Midbrain (tissue), 1 donor: ENCODE data around the gene LDLRAP1.
A peak's percentile ranks its signal among the peaks of the same experiment; 100 is the strongest.
"Not testable (repeated sequence)": the region's sequence is repeated elsewhere in the genome, so short reads cannot be mapped to it uniquely, and the experiment has no call there.

Experiments
- DNase-seq: peaks from one replicate; lab custom pipeline; 2025; lab: John Stamatoyannopoulos, UW

The LDLRAP1 gene

DNA sequence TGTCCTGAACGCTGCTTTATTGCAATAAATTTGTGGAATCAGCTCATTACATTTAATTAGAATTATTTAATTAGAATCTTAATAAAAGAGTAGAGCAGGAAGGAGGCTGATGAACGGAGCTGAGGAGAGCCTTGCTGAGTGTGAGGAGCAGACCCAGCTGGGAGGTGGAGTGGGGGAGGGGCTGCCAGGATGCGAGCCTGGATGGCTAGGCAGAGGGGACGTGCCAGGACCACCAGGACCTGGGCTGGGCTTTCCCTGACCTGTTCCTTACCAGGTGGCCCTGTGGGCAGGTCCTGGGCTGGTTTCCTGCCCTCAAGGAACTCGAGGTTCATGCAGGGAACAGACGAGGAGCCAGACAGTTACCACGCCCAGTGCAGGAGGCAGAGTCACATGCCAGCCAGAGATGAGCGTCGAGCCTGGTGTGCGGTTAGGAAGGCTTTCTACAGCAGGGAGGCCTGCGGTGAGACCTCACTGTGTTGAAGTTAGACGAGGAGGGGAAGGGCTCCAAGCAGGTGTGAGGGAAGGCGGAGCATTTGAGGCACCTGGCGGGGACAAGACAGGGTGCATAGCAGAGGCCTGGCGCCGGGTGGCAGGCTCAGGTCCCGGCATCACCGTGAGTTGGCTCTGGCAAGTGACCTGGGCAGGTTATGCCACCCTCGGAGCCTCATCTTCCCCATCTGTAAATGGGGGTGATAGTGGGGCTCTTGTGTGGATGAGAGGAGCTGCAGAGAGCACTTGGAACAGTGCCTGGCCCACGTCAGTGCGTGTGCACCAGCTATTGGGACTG, 33.9 kb downstream of the LDLRAP1 start:
- no peak for DNase-seq

DNA sequence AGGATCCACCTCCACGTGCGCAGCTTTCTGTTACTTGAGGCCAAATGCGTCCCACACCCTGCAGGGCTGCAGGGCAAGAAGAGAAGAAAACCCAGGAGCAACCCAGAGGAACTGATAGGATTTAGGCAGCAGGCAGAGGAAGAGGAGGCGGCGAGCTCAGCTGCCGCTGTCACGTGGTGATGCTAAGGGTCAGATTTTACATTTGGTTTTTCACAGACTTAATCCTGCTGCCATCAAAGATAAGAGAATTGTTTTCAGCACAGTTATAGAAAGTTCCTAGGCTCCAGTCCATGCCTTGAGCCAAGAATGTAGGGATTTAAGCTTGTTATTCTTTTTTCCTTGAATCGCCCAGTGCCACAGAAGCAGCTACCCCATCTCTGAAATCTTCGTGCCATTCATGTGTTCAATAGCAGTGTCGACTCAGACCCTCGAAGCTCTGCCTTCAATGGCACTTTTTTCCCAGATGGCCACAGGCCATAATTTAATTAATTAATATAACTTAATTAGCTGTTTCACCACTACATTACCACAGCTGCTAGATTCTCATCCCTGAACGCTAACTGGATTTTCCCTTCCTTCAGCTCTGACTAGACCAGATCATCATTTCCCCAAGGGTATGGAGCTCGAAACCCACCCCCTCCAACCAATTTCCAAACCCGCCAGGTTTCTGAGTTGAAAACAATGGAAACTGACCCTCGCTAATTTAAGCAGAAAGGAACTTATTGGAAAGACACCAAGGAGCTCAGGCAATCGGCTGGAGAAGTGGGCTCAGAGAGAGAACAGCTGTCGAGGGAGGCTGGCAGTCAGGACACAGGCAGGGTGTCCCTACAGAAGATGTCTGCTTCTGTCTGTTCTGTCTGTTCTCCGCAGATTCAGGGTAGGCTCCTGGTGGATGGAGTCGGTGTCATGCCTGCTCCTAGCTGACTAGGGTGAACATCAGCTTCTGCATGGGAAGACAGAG, 36.2 kb downstream of the LDLRAP1 start:
- no peak for DNase-seq

DNA sequence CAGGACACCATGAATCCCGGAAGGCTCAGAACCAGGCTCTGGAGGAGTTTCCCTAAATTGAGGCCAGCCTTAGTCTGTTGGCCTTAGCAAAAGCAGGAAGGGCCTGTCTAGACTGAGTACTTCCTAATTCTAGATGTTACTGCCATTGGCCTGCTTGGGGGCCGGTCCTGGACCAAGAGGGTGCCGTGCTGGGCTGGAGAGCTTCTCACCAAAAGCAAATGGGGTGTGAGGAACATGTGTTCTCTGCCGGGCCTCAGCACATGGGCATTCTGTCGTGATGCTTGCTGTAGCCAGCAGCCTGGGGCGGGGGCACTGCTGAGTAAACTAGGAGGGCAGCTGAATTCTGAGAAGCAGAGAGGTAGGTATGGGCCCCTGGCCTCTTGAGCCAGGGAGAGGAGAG, 37.5 kb downstream of the LDLRAP1 start:
- no peak for DNase-seq

DNA sequence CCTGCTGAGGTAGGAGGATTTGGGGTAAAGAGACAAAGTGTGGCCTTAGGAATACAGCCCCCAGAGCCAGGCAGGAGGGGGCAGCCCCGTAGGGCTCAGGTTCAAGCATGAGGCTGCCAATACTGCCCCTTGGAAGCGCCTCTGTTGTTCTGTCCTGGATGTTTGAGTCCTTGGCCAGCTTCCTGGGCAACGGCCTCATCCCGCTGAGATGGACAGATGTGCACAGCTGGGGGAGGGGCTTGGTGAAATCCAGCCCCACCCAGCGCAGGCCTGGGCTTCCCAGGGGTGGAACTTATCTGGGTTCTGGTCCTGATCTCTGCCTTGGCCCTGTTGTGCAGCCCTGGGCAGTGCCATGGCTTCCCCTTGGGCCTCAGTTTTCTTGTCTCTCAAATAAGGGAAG, 38.4 kb downstream of the LDLRAP1 start:
- no peak for DNase-seq

DNA sequence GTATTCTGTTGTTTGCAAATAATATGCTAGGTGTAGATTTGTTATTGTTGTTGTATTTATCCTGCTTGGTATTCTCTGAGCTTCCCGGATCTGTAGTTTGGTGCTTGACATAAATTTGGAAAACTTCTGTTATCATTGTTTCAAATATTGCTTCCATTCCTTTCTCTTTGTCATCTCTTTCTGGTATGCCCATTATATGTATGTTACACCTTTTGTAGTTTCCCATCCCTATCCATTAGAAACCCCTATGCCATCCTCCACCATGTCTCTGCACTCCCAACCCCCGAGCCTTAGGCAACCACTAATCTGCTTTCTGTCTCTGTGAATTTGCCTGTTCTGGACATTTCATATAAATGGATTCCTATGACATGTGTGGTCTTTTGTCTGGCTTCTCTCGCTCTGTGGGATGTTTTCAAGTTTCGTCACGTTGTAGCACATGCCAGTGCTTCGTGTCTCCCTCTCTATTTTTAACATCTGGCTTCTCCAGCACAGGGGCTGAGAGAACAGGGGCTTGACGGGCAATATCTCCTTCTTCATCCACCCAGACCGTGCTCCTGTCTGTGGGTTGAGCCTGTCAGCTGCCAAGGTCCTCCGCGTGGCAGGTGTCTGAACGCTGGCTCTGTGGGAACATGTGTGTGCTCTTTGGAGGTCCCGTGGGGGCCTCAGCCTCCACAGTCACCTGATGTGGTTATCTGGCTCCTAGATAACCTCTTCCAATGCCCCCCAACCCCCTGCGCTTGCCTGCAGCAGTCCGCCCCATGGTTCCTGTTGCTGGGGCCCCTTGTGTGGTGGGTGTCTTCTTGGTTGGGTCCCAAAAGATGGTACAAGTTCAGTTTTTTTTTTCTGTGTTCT, 40.3 kb downstream of the LDLRAP1 start:
- DNase-seq, result no peak

DNA sequence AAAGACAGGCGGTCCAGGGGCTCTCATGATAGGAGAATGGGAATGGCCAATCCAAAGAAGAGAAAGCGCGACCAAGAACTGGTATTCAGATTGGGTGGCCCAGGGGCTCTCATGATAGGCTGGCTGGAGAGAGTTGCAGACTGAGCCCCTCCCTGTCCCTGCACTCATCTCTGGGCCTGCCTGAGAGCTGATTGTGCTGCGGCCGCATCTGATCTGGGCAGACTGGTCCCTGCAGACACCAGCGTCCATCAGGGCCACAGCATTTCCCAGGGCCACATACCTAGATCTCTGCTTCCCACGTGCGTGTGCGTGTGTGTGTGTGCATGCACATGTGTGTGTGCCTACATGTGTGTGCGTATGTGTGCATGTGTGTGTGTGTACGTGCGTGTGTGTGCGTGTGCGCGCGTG, 42.8 kb downstream of the LDLRAP1 start:
- DNase-seq, result no peak

DNA sequence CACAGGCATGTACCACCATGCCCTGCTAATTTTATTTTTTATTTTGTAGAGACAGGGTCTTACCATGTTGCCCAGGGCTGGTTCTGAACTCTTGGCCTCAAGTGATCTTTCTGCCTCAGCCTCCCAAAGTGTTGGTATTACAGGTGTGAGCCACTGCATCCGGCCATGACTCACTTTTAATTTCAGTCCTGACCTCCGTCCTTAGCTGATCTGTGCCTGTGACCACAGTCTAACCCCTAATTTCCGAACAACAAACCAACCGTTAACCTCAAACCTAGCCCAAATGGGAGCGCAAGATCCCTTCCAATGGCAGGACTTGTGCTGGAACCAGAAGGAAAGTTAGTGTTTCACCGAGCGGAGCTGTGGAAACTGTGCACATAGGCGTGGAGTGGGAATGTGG, 43.9 kb downstream of the LDLRAP1 start:
- no peak for DNase-seq

DNA sequence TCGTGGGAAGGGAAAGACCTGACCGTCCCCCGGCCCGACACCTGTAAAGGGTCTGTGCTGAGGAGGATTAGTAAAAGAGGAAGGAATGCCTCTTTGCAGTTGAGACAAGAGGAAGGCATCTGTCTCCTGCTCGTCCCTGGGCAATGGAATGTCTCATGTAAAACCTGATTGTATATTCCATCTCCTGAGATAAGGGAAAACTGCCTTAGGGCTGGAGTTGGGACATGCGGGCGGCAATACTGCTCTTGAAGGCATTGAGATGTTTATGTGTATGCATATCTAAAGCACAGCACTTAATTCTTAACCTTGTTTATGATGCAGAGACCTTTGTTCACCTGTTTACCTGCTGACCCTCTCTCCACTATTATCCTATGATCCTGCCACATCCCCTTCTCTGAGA, 44.8 kb downstream of the LDLRAP1 start:
- not testable (repeated sequence) for DNase-seq

DNA sequence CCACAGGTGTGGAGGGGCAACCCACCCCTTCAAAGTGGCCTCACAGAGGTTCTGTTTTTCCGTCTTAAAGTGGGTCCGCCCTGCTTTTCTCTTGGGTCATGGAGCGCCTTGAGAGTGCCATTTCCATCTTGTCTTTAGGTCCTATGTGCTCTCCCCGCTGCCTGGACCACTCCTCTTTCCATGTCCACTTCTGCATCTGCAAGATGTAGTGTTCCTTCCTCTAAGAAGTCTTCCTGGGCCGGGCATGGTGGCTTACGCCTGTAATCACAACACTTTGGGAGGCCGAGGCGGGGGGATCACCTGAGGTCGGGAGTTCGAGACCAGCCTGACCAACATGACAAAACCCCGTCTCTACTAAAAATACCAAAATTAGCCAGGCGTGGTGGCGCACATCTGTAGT, 45.4 kb downstream of the LDLRAP1 start:
- DNase-seq, result not testable (repeated sequence)

DNA sequence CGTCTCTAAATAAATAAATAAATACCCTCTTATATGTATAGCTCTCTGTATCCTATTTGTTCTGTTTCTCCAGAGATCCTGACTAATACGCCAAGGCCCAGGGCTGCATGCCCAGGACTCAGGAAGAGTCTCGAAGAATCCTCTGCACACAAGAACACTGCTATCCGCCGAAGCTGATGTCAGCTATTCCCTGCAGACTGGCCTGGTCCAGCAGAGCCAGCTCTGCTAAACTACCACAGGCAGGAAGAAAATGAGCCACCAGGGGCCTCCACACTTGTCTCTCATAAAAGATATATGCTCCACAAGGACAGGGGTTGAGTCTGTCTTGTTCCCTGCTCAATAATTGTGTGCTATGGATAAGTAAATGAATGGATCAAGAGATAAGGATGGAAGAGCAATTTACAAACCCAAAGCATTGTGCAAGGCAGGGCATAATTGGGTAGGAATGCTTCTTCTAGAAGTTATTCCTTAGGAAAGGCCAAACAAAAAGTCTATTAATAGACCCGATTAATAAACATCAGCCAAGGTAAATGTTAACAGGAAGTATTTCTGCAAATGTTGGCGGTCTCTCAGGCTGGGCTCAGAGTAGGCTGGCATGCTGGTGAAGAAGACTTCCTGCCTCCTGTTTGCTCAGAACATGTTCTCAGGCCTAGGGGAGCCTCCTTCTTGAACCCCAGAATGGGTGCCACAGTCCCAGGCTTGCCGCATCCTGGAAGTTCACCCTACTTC, 46.9 kb downstream of the LDLRAP1 start:
- no peak for DNase-seq

DNA sequence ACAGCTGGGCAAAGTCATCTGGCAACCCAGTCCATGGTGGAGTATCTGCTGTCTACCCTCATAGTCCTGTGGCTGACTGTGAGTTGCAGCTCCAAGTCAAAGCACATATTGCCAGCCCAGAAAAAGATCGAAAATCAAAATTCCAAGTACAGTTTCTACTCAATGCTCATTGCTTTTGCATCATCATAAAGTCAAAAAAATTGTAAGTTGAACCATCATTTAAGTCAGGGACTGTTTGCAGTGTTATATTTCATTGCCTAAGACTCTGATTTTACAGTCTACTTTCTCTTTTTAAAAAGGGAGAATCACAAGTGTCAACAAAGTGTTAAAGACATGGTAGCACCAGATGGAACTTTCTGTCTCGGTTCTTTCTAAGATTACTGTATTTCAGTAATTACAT, 50.5 kb downstream of the LDLRAP1 start:
- no peak for DNase-seq

DNA sequence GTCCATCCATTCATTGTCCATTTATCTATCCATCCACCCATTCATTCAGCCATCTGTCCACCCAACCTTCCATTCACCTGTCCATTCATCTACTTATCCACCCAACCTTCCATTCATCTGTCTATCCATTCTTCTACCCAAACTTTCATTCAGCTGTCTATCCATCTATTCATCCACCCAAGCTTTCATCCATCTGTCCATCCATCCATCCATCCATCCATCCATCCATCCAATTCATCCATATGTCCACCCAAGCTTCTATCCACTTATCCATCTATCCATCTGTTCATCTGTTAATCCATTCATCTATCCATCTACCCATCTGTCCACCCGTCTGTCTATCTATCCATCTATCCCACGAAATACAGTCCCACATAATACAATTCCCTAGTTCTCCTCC, 51.6 kb downstream of the LDLRAP1 start:
- no peak for DNase-seq

DNA sequence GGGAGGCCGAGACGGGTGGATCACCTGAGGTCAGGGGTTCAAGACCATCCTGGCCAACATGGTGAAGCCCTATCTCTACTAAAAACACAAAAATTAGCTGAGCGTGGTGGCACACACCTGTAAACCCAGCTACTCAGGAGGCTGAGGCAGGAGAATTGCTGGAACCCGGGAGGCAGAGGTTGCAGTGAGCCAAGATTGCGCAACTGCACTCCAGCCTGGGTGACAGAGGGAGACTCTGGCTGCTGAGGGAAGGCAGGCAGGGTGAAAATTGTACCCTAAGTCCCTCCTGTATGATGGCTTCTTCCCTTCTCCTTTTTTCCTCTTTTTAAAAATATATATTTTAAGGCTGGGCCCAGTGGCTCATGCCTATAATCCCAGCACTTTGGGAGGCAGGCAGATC, 53.2 kb downstream of the LDLRAP1 start:
- DNase-seq, result not testable (repeated sequence)

DNA sequence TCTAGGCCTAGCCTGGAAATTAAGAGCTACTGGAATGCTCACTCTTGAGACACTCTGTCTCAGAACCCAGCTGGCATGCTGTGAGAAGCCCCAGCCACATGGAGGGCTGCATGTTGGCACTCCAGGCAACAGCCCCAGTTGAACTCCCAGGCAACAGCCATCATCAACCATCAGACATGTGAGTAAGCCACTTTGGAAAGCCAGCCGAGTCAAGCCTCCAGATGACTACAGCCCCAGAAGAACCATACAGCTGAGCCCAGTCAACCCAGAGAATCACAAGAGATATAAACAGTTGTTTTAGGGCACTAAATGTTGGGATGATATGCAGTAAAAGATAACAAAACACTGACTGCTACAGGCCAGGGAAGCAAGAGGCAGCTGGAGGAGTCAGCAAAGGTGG, 55.5 kb downstream of the LDLRAP1 start:
- DNase-seq, result no peak

DNA sequence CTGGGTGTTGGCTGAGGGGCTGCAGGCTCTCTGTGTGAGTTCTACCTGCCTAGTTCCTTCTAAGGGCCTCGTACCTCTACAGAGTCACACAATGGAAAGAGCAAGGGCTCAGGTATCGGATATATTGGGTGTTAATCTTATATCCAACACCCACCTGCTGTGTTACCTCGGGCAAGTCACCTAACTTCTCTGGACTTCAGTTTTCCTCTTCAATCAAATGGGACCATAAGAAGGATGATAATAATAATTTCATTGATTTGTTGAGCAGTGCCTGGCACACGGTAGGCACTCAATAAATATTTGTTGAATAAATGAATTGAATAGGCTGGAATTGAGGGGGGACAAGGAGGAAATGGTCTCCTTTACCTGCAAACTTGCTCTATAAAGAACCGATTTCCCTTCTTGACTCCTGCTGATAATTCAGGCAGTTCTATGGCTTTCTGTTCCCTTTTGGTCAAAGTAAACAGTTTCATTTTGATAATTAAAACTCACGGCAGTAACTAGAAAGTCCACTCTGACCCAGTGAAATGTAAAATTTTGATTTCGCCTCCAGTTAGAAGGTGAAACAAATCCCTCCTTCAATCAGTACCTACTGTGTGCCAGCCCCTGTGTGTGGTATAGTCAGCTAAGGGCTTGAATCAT, 56.7 kb downstream of the LDLRAP1 start:
- no peak for DNase-seq

DNA sequence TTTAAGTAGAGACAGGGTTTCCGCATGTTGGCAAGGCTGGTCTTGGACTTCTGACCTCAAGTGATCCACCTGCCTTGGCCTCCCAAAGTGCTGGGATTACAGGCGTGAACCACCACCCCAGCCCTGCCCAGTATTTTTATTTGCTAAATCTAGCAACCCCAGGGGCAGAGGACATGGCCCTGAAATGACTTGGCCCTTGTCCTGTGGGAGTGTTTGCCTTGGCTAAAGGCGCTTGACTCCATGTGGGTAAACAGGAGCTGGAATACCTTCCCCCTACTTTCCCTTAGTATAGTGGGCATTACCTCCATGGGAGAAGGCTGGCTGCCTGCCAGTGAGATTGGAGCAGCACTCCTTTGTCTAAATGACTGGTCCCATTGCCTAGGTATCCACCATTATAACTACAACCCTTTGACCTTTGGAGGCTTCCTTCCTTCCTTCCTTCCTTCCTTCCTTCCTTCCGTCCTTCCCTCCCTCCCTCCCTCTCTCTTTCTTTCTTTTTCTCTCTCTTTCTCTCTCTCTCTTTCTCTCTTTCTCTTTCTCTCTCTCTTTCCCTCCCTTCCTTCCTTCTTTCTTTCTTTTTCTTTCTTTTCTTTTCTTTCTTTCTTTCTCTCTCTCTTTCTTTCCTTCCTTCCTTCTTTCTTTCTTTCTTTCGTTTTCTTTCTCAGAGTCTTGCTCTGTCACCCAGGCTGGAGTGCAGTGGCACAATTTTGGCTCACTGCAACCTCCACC, 57.7 kb downstream of the LDLRAP1 start:
- DNase-seq, result not testable (repeated sequence)

DNA sequence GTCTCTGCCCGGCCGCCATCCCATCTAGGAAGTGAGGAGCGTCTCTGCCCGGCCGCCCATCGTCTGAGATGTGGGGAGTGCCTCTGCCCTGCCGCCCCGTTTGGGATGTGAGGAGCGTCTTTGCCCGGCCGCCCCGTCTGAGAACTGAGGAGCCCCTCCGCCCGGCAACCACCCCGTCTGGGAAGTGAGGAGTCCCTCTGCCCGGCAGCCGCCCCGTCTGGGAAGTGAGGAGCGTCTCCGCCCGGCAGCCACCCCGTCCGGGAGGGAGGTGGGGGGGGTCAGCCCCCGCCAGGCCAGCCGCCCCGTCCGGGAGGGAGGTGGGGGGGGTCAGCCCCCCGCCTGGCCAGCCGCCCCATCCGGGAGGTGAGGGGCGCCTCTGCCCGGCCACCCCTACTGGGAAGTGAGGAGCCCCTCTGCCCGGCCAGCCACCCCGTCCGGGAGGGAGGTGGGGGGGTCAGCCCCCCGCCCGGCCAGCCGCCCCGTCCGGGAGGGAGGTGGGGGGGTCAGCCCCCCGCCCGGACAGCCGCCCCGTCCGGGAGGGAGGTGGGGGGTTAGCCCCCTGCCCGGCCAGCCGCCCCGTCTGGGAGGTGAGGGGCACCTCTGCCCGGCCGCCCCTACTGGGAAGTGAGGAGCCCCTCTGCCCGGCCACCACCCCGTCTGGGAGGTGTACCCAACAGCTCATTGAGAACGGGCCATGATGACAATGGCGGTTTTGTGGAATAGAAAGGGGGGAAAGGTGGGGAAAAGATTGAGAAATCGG, 60.6 kb downstream of the LDLRAP1 start:
- not testable (repeated sequence) for DNase-seq

DNA sequence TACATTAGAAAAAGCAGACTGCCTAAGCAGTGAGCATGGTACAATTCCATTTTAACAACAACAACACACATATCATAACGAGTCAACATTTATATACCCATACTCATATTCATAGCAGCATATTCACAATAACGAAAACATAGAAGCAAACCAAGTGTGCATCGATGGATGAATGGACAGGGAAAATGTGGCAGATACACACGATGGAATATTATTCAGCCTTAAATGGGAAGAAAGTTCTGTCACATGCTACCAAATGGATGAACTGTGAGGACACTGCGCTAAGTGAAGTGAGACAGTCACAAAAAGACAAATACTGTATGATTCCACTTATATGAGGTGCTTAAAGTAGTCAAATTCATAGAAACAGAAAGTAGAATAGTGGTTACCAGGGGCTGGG, 63.7 kb downstream of the LDLRAP1 start:
- DNase-seq, result no peak

DNA sequence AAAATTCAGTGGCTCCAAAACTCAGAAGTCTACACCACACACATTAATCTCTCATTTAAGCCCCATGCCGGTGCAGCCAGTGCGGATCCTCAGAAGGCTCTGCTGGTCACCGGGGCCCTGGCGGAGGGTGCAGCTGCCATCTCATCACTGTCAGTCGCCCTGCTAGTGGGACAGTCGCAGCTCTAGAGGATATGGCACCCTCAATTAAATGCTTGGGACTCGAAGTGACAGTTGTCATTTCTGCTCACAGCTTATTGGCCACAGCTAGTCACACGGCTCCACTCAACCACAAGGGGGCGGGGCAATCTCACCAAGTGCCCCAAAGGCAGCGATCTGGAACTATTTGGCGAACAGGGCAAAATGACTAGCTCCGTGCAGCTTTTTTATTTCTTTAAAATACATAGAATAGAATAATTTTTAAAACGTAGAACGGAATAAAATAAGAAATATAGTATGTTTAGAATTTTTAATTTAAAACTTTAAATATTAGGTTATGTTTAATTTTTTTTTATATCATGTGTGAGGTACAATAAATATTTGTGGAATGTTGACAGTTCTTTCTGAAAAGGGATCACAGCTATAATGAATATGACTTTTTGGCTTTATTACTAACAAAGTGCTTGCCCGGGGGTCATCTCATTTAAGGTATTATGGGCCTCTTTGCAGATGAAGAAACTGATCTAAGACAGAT, 65.2 kb downstream of the LDLRAP1 start:
- DNase-seq, result peak; percentile 86
